ENCODE data around the gene ARRDC4.
"Not testable (repeated sequence)": the region's sequence is repeated elsewhere in the genome, so short reads cannot be mapped to it uniquely, and the experiment has no call there.

Gene ARRDC4

DNA sequence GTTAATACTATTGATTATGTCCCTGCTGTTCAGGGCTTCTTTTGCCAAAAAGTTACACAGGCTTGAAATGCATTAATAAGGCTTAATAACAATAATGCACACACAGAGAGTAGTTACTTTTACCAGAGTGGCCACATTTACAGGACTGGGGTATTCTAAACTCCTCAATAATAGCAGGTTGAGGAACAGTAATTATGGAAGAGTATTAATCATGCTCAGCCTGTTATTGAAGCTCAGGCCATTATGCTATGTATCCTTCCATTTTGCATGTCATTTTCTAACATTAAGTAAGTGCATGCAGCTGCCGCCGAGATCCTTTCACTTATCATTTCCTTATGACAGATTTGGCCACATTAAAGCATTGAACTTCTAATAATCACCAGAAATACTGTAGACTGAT lies 5.7 kb downstream of the ARRDC4 start:
- no peak for DNase-seq (ENCODE audit: low read depth in 2 of 2, low spot score in 1 of 2)

DNA sequence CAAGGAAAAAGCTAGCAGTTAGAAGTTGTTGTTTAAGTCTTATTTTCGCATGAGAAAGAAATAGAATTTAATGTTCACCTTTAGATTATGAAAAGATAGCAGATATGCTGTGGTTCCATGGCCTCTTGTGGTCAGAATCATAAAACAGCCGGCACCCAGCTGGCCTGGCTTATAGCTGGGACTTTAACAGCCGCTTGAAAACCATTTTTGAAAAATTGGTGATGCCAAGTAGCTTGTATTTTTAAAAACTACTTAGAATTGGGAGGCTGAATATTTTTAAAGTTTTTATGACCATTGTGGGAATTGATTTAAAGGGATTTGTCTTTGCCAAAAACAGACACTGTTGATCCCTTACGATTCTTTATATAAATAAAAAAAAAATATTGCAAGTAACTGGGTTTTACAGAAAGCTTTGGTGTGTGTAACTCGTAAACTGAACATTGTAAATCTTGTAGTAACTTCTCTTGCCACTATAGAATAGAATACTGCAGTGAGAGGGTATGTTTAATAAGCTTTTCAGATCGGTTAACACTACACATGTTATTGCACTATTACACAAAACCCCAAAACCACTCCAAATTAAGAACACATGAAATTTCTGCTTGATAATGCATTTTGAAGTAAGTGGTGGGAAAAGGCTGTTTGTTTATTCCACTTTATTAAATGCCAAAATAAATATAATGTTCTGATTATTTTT lies 6.6 kb downstream of the ARRDC4 start:
- DNase-seq (ENCODE audit: low read depth in 2 of 2, low spot score in 1 of 2) = no peak

DNA sequence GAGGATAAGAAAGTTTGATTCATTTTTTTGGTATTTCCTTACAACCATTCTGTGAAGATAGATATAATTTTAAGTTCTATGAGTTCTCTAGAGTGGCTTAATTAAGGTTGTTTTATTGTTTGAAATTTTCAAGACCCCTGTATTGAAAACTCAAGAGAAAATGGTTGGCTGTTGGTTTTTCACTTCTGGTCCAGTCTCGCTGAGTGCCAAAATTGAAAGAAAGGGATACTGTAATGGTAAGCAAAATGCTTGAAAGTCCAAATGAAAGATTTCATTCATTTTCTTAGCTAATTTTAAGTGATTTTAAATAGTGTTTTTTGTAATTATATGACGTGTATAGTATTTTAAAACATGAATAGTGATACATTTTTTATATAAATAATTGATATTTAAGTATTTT lies 7.4 kb downstream of the ARRDC4 start:
- DNase-seq (ENCODE audit: low read depth in 2 of 2, low spot score in 1 of 2) = no peak

DNA sequence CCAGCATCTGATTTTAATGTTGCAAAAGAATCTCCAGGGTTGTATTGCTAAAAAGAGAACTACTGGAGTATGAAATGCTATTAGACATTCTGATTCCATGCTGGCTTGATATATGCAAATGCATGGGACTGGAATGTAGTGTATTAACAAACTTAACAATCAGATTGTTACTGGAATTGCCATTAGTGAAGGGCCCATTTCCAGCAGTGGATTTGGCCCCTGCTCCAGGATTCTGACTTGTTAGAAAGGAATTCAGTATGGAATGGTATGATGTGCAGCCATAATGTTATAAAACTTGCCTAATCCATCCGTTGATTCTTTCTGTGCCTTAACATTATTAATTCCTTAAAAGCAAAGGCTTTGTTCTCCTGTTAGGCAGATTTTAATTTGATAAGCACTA lies 7.9 kb downstream of the ARRDC4 start:
- DNase-seq (ENCODE audit: low read depth in 2 of 2, low spot score in 1 of 2) = no peak

DNA sequence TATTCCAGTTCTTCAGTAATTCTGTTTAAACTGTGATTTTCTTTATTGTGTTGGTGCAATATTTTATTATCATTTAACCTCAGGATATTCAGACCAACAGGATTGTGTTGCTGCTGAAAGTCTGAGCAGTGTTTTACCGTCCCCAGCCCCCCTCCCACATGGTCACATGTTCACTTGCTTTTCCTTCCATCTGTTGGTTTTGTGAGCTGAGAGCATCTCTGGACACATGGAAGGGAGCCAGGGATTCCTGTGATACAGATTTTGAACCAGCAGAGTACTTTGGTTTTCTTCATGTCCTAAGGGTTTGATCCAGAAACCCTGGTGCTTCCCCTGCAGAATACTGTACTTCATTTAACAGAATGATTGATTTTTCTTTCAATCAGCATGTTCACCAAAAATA lies 11.9 kb downstream of the ARRDC4 start:
- no peak for DNase-seq (ENCODE audit: low read depth in 2 of 2, low spot score in 1 of 2)

DNA sequence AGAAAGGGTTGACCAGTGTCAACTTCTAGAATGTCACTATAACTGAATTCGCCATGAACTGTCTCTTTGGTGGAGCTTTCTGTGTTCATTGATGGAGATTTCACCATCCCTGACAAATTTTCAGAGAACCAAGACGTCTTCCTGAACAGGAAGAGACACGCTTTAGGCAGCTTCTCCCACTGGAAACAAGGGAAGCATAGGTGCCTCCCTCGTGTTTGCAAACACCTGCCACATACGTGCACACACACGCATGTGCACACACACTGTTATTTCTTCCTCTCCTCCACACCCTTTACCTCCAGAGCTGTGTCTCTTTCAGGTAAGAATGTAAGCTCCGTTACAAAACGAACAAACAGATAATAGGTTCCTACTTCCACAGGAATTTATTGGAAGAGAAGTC lies 15.6 kb downstream of the ARRDC4 start:
- DNase-seq (ENCODE audit: low read depth in 2 of 2, low spot score in 1 of 2) = no peak

DNA sequence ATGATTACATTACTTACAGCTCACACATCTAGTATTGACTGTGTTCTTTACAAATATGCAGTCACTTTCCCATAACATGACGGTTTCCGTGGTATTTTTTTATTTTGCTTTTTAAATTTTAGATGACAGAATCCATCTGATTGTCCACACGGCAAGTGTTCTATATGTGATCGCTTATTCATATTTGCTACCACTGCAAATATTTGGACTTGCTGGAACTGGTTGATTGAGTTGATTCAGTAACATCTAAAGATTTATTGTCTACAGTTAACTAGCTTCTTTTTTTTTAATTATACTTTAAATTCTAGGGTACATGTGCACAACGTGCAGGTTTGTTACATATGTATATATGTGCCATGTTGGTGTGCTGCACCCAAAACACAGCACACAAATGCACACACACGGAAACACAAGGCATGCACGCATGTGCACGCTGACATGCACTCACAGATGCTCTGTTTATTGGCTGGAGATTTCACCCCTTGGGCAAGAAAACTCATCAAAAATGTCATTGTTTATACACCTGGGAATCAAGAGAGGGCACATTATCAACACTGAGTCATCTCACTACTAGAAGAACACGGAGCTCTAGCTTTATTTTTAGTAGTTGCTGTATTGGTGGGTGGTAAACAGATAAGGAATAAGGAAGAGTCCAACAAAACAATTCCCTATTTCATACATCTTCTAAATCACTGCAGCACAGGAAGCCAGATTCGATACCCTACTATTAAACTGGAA lies 16.4 kb downstream of the ARRDC4 start:
- no peak for DNase-seq (ENCODE audit: low read depth in 2 of 2, low spot score in 1 of 2)

DNA sequence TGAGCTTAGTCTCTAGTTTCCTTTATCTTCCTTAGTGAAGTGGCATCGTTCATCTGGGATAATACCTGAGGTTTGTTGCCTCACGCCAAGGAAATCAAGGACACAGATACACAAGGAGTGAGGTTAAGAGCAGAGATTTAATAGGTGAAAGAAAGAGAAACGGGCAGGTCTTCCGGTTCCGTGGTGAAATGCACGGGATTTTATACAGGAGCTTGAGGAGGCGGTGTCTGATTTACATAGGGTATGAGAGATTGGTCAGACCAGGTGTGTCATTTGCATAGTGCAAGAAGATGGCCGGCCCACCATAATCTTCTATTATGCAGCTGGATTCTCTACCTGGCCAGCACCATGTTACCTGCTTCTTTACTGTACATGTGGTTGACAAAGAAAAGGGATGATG lies 17.2 kb downstream of the ARRDC4 start:
- no peak for DNase-seq (ENCODE audit: low read depth in 2 of 2, low spot score in 1 of 2)

DNA sequence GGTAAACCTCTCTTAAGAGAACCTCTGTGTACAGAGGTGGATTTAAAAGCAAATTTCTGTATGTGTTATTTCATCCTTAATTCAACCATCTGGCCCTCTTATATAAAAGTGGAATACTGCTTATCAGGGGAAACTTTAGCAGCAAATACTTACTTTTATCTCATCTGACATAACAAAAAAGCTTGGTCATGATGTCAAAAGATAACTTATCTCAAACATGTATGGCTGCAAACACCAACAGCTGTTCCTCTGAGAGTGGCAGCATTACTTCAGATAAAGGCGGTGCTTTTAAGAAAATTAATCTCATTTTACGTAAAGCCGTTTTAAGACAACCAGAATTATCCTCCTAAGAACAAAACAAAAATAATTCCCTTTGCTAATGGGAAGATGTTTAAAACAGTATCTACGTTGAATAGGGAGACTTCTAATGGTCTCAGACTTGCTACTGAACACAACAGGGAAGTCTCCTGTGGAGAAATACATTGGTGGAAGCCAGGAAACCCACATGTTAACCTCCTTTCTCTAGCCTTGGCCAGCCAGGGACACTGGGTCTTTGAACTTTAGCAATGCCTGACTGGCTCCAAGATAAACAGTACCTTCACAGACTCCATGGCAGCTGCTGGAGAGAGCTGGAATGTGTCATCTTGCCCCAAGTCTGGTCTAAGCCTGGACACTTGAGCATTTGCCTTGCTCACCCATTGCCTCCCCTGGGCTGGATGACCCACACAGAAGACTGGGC lies 18.1 kb downstream of the ARRDC4 start:
- no peak for DNase-seq (ENCODE audit: low read depth in 2 of 2, low spot score in 1 of 2)

DNA sequence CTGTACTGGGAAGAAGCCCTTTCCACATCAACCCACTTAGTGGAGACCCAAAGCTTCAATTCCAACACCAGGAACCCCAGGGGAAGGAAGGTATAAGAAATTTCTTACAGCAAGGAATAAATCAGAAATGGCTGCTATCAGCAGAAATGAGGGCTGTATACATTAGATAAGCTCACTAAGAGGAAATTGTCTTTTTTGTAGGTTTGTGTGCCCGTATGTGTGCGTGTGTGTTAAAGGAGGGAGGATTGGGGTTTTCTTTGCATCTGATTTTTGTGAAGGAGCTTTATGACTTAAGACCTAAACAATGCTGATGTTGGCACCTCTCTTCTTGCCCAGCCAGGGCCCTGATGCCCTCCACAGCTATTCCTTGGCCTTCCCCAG lies 18.6 kb downstream of the ARRDC4 start:
- no peak for DNase-seq (ENCODE audit: low read depth in 2 of 2, low spot score in 1 of 2)

DNA sequence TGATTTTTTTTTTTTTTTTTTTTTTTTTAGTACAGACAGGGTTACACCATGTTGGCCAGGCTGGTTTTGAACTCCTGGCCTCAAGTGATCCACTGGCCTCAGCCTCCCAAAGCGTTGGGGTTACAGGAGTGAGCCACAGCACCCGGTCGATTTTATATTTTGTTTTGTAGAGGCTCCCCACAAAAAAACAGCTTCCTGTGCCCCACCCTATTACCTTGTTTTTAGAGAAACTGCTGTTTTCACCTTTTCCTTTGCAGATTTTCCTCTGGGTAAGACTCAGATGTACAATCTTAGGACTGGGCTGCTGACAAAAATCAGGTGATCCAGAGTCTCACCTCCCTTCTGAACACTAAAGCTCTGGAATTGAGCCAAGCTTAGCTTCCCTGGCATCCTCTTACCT lies 20.6 kb downstream of the ARRDC4 start:
- DNase-seq (ENCODE audit: low read depth in 2 of 2, low spot score in 1 of 2) = no peak

DNA sequence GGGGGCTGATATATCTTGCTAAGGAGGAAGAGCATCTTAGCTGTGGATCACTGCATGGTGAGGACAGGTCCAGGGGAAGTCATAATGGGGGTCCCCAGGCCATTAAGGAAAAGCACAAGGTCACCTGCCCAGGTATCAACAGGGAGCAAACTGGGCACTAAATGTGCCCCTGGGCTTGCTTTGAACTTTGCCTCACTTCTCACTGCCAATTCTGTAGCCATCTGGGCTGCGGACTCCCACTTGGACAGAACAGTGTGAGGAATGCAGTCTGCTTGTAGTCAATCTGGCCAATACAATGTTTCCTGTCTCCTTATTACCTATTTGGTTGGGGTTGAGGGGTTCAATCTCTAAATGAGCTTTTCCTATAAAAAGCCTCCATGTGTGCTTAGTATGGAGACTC lies 21.3 kb downstream of the ARRDC4 start:
- no peak for DNase-seq (ENCODE audit: low read depth in 2 of 2, low spot score in 1 of 2)

DNA sequence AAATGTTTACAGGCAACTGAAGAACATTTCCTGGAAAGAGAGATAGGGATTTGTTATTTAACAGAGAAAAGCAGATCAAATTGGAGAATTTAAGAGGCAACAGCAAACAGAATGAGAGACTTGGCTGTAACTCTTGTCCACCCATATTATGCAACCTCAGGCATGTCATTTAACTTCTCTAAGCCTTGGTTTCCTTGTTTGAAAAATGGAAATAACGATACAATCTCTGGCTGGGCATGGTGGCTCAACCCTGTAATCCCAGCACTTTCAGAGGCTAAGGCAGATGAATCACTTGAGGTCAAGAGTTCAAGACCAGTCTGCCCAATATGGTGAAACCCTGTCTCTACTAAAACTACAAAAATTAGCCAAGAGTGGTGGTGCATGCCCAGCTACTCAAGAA lies 23.7 kb downstream of the ARRDC4 start:
- DNase-seq (ENCODE audit: low read depth in 2 of 2, low spot score in 1 of 2) = no peak

DNA sequence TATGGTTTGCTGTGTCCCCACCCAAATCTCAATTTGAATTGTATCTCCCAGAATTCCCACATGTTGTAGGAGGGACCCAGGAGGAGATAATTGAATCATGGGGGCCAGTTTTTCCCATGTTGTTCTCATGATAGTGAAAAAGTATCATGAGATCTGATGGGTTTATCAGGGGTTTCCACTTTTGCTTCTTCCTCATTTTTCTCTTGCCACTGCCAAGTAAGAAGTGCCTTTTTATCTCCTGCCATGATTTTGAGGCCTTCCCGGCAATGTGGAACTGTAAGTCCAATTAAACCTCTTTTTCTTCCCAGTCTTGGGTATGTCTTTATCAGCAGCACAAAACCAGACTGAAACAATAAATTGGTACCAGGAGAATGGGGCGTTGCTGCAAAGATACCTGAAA lies 25.5 kb downstream of the ARRDC4 start:
- DNase-seq (ENCODE audit: low read depth in 2 of 2, low spot score in 1 of 2) = not testable (repeated sequence)

DNA sequence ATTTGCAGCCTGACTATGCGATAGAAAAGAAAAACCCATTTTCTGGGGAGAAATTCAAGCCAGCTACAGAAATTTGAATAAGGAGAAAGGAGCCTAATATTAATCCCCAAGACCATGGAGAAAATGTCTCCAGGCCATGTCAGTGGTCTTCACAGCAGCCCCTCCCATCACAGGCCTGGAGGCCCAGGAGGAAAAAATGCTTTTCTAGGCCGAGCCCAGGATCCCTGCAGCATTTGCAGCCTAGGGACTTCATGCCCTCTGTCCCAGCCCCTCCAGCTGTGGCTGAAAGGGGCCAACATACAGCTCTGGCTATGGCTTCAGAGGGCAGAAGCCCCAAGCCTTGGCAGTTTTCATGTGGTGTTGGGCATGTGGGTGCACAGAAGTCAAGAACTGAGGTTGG lies 26.3 kb downstream of the ARRDC4 start:
- DNase-seq (ENCODE audit: low read depth in 2 of 2, low spot score in 1 of 2) = no peak

DNA sequence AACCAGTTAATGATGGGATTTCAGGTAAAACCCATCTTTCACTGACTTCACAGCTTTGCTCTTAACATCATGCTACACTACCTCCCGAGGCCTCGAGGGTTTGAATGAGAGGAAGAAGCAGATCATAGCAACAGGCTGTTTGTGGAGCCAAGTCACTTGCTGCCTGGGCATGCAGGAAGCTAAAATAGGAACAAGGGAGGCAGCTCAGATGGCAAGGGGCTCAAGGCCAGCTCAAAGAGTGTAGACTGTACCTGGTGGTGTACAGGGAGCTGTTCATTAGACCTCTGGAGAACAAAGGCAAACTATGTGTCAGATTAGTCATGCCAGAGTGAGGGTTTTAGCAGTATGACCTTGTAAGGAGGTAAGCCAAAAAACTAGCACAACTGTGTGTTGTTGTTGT lies 28.8 kb downstream of the ARRDC4 start:
- no peak for DNase-seq (ENCODE audit: low read depth in 2 of 2, low spot score in 1 of 2)

DNA sequence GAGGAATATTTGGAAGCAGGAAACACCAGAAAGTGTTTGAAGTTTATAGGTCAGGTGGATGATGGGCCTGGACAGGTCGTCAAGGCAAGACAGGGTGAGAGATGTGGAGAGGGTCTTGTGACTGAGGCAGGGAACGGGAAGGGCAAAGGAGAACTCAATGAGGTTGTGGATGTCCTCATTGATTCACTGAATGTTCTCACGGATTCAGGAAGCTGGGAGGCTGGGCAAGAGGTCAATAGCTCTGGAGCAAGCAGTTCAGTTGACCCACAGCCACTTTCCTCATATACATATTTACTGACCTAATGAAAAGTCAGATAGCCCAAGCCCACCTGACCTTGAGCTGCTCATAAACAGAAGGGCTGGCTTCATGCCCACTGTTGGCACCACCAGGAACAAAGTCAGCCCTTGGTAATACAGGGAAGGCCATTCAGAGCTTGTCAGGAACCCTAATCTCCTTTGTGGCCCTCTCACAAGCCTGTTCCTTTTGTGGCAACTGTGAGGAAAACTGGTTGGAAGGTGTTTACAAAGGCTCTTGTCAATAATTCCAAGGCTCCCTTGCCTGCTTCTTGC lies 31.6 kb downstream of the ARRDC4 start:
- DNase-seq (ENCODE audit: low read depth in 2 of 2, low spot score in 1 of 2) = no peak

DNA sequence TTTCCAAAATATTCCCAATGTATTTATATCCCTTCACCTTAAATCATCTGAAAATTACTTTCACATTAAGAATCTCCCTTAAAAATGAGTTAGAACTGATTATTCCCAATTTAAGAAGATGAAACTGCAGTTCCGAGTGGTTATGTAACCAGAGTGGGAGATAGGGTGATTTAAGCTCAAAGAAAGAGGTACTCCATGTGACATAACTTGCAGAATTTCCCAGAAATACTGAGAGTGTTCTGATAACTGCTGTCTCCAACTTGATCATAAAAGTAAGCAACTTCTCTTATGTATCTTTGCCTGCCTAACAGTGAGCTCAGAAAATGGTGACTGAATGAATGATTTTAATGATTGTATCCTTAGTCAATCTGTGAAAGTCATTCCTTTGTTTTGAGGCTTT lies 32.3 kb downstream of the ARRDC4 start:
- no peak for DNase-seq (ENCODE audit: low read depth in 2 of 2, low spot score in 1 of 2)

DNA sequence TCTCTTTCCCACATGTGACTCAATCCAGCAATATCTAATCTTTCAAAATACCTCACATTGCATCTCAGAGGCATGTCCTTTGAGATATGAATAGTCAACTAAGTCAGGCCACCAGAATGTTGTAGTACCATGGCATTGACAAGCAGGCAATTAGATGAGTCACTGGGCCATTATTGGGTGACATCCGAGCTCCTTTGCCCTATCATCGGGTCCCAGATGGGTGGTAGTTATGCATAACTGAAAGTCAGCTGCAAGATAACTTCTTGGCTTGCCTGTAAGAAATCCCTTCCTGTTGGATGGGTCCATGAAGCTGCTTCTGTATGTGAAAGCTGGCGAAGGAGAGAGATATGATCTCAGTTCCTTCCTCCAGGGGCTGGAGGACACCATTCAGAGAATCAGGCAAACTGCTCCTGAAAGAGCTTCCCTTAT lies 32.8 kb downstream of the ARRDC4 start:
- DNase-seq (ENCODE audit: low read depth in 2 of 2, low spot score in 1 of 2) = no peak

DNA sequence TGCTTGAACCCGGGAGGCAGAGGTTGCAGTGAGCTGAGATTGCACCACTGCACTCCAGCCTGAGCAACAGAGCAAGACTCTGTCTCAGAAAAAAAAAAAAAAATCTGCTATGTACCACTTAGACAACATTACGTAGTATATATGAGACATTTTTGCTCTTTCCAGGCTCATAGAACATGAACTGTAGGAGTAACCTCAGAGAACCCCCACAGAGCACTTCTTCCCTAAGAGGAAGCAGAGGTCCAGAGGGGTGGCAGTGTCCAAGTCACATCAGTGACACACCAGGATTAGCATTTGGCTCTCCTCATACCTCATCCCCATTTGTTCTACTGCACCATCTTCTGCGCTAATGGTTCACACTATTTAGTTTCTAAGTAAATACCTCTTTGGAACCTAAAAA lies 33.7 kb downstream of the ARRDC4 start:
- DNase-seq (ENCODE audit: low read depth in 2 of 2, low spot score in 1 of 2) = no peak

DNA sequence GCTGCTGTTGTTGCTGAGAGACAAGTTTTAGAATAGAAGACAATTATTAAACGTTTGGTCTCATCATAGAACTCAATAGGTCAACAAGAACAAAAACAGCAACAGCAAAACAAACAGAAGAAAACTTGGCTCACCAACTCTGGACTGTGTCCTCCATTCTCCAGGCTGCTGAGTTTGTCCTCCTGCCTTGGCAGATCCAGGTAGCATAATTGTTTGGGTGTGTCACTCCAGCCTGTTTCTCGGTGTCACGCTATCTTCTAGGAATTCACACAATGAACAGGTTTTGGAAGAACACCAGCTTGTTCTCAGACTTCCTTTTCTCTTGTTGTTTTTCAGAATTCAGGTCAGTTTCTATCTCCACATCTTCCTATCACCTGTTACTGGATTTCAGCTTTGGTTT lies 34.7 kb downstream of the ARRDC4 start:
- no peak for DNase-seq (ENCODE audit: low read depth in 2 of 2, low spot score in 1 of 2)
